ENCODE measurements around the gene DPP6.
A peak's percentile ranks its signal among the peaks of the same experiment; 100 is the strongest.

The DPP6 gene

GRCh38 chr7:154843670-154844237, 791.6 kb downstream of the DPP6 start:
- DNase-seq (ENCODE audit: low read depth, low spot score) = no peak
- H3K4me3 ChIP-seq (ENCODE audit: low read length) = no peak overlapping the region

GRCh38 chr7:154844499-154844898, 792.3 kb downstream of the DPP6 start:
- H3K4me3 ChIP-seq (ENCODE audit: low read length) = no peak overlapping the region
- no peak for DNase-seq (ENCODE audit: low read depth, low spot score)

DNA sequence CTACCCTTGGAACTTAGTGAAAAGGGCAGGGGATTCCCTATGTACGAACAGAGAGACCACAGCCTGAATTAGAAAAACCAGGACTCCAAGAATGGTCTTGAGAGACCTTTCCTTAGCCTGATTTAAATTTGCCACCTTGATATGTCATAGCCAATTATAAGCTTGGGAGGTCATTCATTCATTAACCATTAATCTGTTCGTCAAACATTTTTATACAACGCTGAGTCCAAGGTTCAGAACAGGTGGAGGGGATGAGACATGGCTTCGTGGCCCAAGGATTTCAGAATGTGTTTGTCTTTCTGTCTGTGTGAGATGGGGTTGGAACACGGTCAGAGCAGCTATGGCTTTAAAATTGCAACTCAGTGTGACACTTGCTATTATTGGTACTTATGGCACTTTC, 792.8 kb downstream of the DPP6 start:
- DNase-seq (ENCODE audit: low read depth, low spot score) = no peak
- H3K4me3 ChIP-seq (ENCODE audit: low read length) = no peak overlapping the region

GRCh38 chr7:154848464-154848863, 796.3 kb downstream of the DPP6 start:
- no peak overlapping the region for H3K4me3 ChIP-seq (ENCODE audit: low read length)

GRCh38 chr7:154852205-154852604, 800.0 kb downstream of the DPP6 start:
- DNase-seq (ENCODE audit: low read depth, low spot score) = no peak
- no peak overlapping the region for H3K4me3 ChIP-seq (ENCODE audit: low read length)

More at GRCh38 chr7:154848464-154848863, 796.3 kb downstream of the DPP6 start:
- DNase-seq (ENCODE audit: low read depth, low spot score) = no peak

- no peak overlapping the region for H3K4me3 ChIP-seq (ENCODE audit: low read length)
- DNase-seq (ENCODE audit: low read depth, low spot score) = no peak
Measured at GRCh38 chr7:154853063-154853726, 801.0 kb downstream of the DPP6 start.

GRCh38 chr7:154853727-154854095, 801.5 kb downstream of the DPP6 start:
- DNase-seq (ENCODE audit: low read depth, low spot score) = no peak

DNA sequence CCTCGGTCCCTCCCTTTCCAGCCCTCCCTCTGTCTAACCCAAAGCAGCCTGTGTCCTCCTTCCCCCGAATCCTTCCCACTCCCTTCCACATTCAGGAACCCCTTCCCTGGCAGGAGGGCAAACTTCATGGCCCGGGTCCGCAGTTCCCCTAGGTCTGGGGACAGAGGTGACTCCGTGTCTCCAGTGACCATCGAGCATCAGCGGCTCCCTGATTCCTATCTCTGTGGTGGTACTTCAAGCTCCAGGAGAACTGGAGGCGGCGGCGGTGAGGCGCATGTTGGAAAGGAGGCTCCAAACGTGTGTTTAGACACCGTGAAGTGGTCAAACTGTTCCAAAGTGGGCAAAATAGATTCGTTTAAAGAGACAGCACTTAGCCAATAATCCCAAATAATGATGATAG, 802.6 kb downstream of the DPP6 start:
- H3K4me3 ChIP-seq (ENCODE audit: low read length) = no peak overlapping the region
- DNase-seq (ENCODE audit: low read depth, low spot score) = no peak

More at GRCh38 chr7:154853727-154854095, 801.5 kb downstream of the DPP6 start:
- no peak overlapping the region for H3K4me3 ChIP-seq (ENCODE audit: low read length)

DNA sequence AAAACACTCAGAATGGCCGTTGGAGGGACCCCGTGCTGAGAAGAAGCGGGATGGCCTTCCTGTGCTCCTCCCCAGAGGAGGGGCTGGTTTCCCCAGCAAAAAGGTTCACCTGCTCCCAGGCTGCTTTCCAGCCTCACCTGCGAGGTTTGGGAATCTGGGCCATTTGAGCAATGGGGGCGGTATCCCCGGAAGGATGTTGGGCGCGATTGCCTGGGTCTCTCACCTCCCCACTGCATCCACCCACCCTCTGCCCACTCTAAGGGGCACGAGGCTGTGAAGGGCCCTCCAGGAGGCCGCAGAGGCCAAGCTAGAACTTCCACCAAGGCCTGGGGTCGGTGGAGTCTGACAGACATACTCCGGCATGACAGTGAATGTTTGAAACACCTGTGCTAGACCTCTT, 803.2 kb downstream of the DPP6 start:
- no peak for DNase-seq (ENCODE audit: low read depth, low spot score)
- no peak overlapping the region for H3K4me3 ChIP-seq (ENCODE audit: low read length)

- H3K4me3 ChIP-seq (ENCODE audit: low read length) = no peak overlapping the region
- DNase-seq (ENCODE audit: low read depth, low spot score) = no peak
Measured at GRCh38 chr7:154856733-154857132, 804.5 kb downstream of the DPP6 start.

DNA sequence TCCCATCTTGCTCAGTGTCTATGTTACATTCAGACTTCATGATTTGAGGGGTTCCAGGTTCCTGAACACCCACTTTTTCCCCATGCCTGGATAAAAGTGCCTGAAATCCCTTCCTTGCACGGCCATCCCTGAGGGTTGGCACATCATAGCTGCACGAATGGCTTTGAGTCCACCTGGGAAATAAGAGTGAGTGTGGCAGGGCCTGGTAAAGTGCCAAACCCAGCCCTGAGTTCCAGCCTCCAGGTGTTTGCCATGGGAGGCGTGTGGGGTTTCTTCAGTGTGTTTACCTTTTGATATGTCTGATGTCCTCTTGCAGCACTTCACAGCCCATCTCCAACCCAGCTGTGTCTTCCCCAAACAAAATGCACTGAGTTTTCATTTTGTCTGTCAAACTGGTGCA, 805.0 kb downstream of the DPP6 start:
- no peak for DNase-seq (ENCODE audit: low read depth, low spot score)
- no peak overlapping the region for H3K4me3 ChIP-seq (ENCODE audit: low read length)

DNA sequence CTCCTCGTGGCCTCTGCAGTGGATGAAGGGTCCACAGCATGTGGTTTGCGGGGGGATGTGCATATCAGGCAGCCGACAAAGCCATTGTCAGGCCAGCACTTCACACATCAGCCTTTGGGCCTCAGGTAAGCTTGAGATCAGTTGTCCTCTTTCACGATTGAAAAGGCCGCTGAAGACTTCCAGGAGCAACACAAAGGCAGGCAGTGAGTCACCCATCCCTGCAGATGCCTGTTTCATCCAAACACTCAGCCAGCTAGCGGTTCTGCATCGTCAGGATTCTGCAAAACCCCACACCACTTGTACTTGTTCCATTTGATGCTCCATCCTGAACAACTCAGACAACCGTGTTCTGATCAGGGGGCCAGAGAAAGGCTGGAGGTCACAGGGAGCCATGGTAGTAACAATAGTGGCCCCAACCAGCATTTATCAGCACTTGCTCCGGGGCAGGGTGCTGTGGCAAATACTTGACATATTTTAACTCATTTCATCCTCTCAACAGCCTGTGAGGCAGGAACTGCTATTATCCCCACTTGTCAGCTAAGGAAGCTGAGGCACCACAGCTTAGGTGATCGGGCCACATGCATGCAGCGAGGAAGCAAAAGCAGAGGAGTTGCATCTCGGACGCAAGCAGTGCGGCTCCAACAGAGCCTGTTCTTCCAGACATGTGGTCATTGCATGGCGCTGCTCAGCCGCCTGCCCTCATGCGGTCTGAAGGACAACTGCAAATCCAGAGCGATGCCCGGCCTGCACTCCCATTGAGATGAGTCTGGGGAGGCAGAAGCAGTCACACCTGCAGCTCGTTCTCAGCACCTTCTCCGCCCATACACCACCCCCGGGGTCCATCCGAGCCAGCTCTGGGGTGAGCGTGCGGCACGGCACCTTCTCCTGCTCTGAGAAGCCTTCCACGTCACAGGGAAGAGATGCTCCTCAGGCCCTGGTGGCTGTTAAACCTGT, 805.8 kb downstream of the DPP6 start:
- no peak overlapping the region for H3K4me3 ChIP-seq (ENCODE audit: low read length)
- DNase-seq (ENCODE audit: low read depth, low spot score) = no peak

DNA sequence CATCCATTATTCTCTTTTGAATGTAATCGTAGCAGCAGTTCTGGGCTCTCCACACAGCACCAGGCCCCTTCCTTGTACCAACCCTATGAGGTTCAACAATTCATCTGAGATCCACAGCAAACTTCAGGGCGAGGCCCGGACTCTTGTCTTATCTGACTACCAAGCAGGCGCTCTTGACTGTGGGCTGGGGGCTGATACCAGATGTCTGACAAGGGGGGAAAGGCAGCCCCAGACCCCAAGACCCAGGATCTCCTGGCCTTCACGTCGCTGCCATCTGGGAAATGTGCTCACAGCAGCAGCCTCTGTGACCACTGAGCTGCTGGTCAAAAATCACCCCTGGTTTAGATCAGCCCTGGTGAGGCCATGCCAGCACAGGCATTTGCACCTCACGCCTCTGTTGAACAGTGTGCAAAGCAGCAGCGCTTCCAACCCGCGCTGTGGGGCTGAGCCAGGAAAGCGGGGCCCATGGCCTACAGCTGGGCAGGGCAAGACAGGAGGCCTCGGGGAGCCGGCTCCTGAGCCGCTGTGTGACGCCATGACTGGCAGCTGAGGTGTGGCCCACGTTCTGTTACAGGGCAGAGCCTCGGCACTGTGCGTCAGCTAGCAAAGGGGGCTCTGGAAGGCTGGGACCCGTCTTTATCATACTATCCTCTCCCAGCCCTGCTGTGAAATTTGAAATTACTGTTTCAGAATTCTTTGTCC, 806.8 kb downstream of the DPP6 start:
- no peak for DNase-seq (ENCODE audit: low read depth, low spot score)
- no peak overlapping the region for H3K4me3 ChIP-seq (ENCODE audit: low read length)

DNA sequence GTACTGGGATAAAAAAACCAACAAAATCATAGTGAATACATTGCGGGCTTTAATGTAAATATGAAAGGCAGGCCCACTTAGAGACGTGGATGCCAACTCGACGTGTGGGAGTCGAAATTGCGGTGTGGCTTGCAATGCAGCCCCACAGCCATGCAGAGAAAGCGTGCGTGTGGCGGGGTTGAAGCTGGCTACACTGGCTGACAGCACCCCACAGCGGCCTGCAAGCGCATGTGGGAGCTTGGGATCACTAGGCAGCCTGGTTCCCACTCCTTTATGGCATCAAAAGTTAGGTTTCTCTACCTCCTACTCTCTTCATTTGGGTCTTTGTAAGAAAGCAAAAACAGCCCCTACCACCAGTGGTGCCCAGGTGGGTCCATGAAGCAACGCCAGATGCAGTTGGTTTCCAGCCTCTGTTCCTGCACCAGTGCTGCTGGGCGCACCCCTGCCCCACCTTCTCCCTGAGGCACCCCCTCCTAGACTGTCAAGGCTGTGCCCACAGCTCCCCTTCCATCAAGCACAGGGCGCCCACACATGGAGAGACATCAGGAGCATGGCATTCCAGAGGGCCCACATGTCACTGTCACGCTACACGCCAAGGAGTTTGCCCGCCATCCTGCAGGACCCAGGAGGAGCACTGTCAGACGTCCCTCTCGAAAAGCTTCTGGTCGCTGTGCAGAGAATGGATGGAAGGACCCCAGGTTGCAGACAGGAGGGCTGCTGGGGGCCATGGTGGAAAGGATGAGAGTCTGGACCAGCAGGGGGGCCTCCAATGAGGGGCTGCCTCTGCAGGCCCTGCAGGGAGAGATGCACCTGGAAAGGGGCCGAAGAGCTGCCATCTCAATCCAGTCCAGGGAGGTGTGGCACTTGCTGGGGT, 807.8 kb downstream of the DPP6 start:
- no peak for DNase-seq (ENCODE audit: low read depth, low spot score)
- H3K4me3 ChIP-seq (ENCODE audit: low read length) = no peak overlapping the region

- no peak overlapping the region for H3K4me3 ChIP-seq (ENCODE audit: low read length)
- no peak for DNase-seq (ENCODE audit: low read depth, low spot score)
Measured at GRCh38 chr7:154860621-154861375, 808.6 kb downstream of the DPP6 start.

DNA sequence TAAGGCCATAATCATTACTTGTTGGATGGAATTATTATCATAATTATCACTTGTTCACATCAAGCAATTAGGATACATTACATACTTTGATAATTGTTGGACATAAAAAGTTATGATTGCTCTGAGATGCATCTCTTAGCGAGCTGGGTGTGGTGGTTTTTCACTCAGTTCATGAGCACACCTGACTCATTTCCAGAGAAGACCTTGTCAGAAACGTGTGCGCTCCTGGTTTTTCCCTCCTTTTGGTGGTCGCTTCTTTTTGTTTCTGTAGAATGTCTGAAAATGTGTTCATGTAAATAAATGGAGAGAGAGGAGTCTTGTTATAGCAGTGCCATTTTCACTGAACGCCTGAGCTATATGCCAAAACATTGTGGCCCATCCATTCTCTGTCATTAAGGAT, 809.4 kb downstream of the DPP6 start:
- DNase-seq (ENCODE audit: low read depth, low spot score) = no peak
- no peak overlapping the region for H3K4me3 ChIP-seq (ENCODE audit: low read length)

DNA sequence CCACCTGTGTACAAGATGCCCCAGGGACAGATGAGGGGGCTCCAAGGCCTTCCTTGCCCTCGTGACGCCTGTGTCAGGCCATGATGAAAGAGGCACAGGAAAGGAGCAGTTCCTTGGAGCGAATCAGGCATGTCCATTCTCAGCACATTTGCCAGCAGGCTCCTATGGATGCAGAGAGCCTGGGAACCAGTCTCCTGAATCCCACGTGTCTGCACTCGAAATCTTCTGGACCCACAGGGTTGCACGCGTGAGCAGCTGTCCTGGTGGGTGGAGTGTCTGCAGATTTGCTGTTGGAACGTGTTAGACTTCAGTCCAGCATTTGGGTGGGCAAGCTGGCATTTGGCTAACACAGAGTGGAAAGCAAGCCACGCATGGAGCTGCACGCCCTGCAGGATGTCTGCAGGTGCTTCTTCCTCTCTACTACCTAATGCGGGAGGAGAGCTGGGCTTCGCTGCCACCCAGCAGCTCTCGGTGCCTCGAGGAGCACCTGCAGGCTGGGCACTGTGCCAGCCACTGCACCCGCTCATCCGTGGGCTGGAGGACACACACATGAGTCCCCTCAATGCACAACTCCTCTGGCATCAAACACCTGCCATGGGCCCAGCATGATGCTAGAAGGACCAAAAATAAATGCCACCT, 810.1 kb downstream of the DPP6 start:
- DNase-seq (ENCODE audit: low read depth, low spot score) = peak; percentile 20
- no peak overlapping the region for H3K4me3 ChIP-seq (ENCODE audit: low read length)

All from Jurkat, Clone E6-1 (cell line).